Right kidney (tissue), 1 donor: ENCODE measurements around the gene NID2.

Source experiments
- DNase-seq: peaks from one replicate; pipeline ENCODE4 v3.0.0-alpha.2; 2016

Gene NID2

GRCh38 chr14:52080808-52081755 is 12.2 kb upstream of the NID2 start:
- DNase-seq: peak; percentile 33

GRCh38 chr14:52080158-52080800 is 11.4 kb upstream of the NID2 start:
- DNase-seq: no peak

GRCh38 chr14:52079239-52079959 is 10.5 kb upstream of the NID2 start:
- DNase-seq: no peak

GRCh38 chr14:52078721-52079120 is 9.9 kb upstream of the NID2 start:
- no peak for DNase-seq

- no peak for DNase-seq
These were observed 9.3 kb upstream of the NID2 start for GRCh38 chr14:52078095-52078531.

- no peak for DNase-seq
These were observed 8.6 kb upstream of the NID2 start for GRCh38 chr14:52077256-52077979.

- DNase-seq: no peak
These were observed 7.5 kb upstream of the NID2 start for GRCh38 chr14:52076334-52076733.

- DNase-seq: no peak
These were observed 6.5 kb upstream of the NID2 start for GRCh38 chr14:52075371-52075770.

GRCh38 chr14:52073251-52073650 is 4.4 kb upstream of the NID2 start:
- DNase-seq: no peak

GRCh38 chr14:52072266-52072780 is 3.5 kb upstream of the NID2 start:
- DNase-seq: no peak

GRCh38 chr14:52071675-52072074 is 2.8 kb upstream of the NID2 start:
- DNase-seq: no peak

GRCh38 chr14:52070051-52070431 is 1.2 kb upstream of the NID2 start:
- no peak for DNase-seq

GRCh38 chr14:52069307-52070050 is 620 bp upstream of the NID2 start:
- peak; percentile 87 for DNase-seq

GRCh38 chr14:52067873-52068614 is 815 bp downstream of the NID2 start:
- peak; percentile 81 for DNase-seq

GRCh38 chr14:52064174-52064573 is 4.7 kb downstream of the NID2 start:
- no peak for DNase-seq

- DNase-seq: no peak
These were observed 5.8 kb downstream of the NID2 start for GRCh38 chr14:52063052-52063462.

GRCh38 chr14:52061890-52062289 is 7.0 kb downstream of the NID2 start:
- DNase-seq: no peak

- no peak for DNase-seq
These were observed 7.5 kb downstream of the NID2 start for GRCh38 chr14:52061390-52061789.

- DNase-seq: no peak
These were observed 8.8 kb downstream of the NID2 start for GRCh38 chr14:52060080-52060479.

GRCh38 chr14:52059649-52060048 is 9.2 kb downstream of the NID2 start:
- DNase-seq: no peak

- no peak for DNase-seq
These were observed 10.5 kb downstream of the NID2 start for GRCh38 chr14:52058341-52058740.
